GM21360 (cell line): ENCODE results near the gene LARP4.
"Not testable (repeated sequence)": the region's sequence is repeated elsewhere in the genome, so short reads cannot be mapped to it uniquely, and the experiment has no call there.

Source experiments
- ATAC-seq: cut with Tn5 transposase; IDR thresholded peaks from one replicate; pipeline ENCODE4 v1.9.1; 2021; ENCODE audit warnings: mild to moderate bottlenecking, moderate library complexity; ENCODE audit not compliant: unreplicated experiment

The LARP4 gene

GRCh38 chr12:50521781-50522180 lies 121.1 kb downstream of the LARP4 start:
- not testable (repeated sequence) for ATAC-seq

DNA sequence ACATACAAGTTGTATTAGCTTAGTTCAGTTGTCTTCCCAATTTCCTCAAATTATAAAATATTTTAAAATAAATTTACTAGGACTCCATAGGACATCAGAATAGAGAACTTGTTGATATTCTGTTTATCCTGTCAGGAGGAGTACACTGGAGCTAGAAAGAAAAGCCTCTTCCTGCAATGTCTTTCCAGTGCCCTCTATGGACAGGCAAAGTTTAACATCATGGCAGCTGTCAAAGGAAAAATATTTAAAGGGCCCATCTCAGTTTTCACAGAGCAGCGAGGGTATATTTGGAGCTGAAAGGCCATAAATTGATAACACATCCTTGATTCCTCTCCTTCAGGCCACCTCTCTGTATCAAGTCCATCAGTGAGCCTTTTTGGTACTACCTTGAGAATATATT lies 123.1 kb downstream of the LARP4 start:
- no peak for ATAC-seq

- ATAC-seq = no peak
Measured at GRCh38 chr12:50524621-50525020, 123.9 kb downstream of the LARP4 start.

DNA sequence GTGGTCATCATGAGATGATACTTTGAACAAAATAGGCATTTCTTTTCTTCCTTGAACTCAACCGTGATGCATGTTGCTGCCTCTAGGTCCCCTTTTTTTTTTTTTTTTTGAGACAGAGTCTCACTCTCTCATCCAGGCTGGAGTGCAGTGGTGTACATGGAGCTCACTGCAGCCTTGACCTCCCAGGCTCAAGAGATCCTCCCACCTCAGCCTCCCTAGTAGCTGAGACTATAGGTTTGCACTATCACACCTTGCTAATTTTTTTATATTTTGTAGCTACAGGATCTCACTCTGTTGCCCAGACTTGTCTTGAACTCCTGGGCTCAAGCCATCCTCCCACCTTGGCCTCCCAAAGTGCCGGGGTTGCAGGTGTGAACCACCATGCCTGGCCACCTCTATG lies 124.7 kb downstream of the LARP4 start:
- no peak for ATAC-seq

GRCh38 chr12:50527359-50527726 lies 126.7 kb downstream of the LARP4 start:
- no peak for ATAC-seq

DNA sequence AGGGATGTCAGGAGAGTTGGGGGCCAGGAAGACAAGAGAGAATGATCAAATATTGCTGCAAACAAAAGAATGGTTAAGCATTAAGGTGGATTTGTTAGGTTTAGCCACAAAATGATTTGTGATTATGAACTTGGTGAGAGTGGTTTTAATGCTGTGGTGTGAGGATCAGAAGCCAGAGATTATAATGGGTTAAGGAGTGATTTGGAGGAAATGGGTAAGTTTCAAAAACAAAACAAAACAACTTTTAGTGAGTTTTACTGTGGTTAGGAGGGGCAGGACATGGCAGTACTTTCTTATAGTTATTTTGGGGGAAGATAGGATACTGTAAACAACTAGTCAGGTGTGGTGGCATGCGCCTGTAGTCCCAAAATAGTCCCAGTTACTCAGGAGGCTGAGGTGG lies 128.1 kb downstream of the LARP4 start:
- no peak for ATAC-seq

DNA sequence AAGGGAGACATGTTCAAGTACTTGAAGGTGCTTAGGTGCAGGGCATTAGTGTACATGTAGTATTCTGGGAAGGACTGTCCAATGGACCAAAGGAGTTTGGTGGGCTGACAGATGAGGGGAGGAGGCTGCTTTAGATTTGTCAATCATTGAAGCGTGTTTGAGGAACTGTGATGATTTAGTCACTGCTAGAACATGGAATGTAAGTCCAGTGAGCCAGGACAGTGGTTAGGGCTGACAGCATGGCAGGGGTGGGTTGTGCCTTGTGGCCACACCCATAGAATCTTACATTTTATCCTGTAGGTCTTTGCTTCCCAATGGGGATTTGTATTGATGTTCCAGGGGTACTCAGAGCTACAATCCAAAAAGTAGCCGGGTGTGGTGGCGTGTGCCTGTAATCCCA lies 128.7 kb downstream of the LARP4 start:
- no peak for ATAC-seq
